NCI-H146 treated with DMSO at 0.1 percent for 48 hours (cell line): Measurements from ENCODE around the gene MOGAT3.
A peak's percentile ranks its signal among the peaks of the same experiment; 100 is the strongest.

Experiments used
- DNase-seq: peaks from one replicate; lab custom pipeline; 2025; ENCODE audit not compliant: unreplicated experiment; lab: John Stamatoyannopoulos, UW

Gene MOGAT3

GRCh38 chr7:101233907-101234547 is 33.2 kb upstream of the MOGAT3 start:
- no peak for DNase-seq

GRCh38 chr7:101232141-101232850 is 31.5 kb upstream of the MOGAT3 start:
- peak; percentile 38 for DNase-seq

- DNase-seq: no peak
Observed at GRCh38 chr7:101231644-101232043, 30.8 kb upstream of the MOGAT3 start.

- DNase-seq: no peak
Observed at GRCh38 chr7:101226721-101227120, 25.9 kb upstream of the MOGAT3 start.

- DNase-seq: no peak
Observed at GRCh38 chr7:101225650-101226049, 24.8 kb upstream of the MOGAT3 start.

GRCh38 chr7:101223528-101223927 is 22.7 kb upstream of the MOGAT3 start:
- no peak for DNase-seq

- DNase-seq: no peak
Observed at GRCh38 chr7:101222275-101222830, 21.5 kb upstream of the MOGAT3 start.

- DNase-seq: no peak
Observed at GRCh38 chr7:101220295-101220694, 19.5 kb upstream of the MOGAT3 start.

- DNase-seq: no peak
Observed at GRCh38 chr7:101218236-101219125, 17.6 kb upstream of the MOGAT3 start.

- DNase-seq: peak; percentile 93
Observed at GRCh38 chr7:101217388-101218235, 16.8 kb upstream of the MOGAT3 start, which contains the start of the genes PLOD3 and ZNHIT1. PLOD3 (minus strand) TSS chr7:101217581; CDS start chr7:101217274, 307 bp downstream. ZNHIT1 (plus strand) TSS chr7:101218165; CDS start chr7:101218196, 31 bp downstream.

GRCh38 chr7:101216860-101217387 is 16.1 kb upstream of the MOGAT3 start:
- no peak for DNase-seq

GRCh38 chr7:101216001-101216859 is 15.4 kb upstream of the MOGAT3 start:
- no peak for DNase-seq

- no peak for DNase-seq
Observed at GRCh38 chr7:101212014-101212413, 11.2 kb upstream of the MOGAT3 start.

- DNase-seq: no peak
Observed at GRCh38 chr7:101211501-101211900, 10.7 kb upstream of the MOGAT3 start.

- no peak for DNase-seq
Observed at GRCh38 chr7:101210143-101210542, 9.3 kb upstream of the MOGAT3 start.

- DNase-seq: no peak
Observed at GRCh38 chr7:101208794-101209193, 8.0 kb upstream of the MOGAT3 start.

- DNase-seq: no peak
Observed at GRCh38 chr7:101207459-101207858, 6.6 kb upstream of the MOGAT3 start.

- no peak for DNase-seq
Observed at GRCh38 chr7:101206665-101207042, 5.8 kb upstream of the MOGAT3 start.
